CD4-positive, alpha-beta T cell treated with Interleukin-1 beta for 1 hour (primary cell): ENCODE measurements around the gene TRMT61B.

Experiments used
- DNase-seq, 2 donors: peaks; one replicate each; pipeline ENCODE4 v3.0.0-alpha.2; 2020 to 2022

Gene TRMT61B

DNA sequence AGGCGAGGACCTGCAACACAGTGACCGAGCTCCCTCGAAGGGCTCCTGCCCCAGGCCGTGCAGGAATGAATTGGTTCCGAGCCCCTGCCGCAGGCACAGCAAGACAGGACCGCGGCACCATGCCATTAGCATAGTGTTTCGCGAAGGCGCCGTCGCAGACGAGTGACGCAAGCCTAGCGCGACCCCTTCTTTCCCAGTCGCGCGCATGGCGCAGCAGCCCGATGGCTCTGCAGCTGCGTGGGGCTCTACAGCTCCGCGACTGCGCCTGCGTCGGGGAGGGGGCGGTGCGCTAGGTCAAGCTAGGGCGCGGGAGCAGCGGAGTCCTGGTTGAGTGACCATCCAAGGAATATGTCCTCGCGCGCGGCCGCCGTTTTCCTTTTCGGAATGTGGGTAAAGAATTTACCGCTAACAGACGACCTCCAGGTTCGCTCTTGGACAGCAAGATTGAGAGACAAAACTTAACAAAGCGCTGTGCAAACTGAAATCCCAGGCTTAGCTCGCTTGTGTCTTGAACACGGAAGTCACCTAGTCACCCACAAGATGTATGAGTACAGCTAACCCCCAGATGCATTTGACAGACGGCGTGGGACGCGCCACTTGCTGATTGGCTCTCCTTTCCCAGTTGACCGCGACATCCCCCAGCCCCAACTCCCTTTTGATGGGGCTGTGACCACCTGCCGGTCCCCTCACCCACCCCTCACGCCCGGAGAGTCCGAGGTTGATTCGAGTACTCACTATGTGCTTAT is at the start of gene TRMT61B:
Gene TRMT61B, minus strand, starts transcription at position 164 of the 746 bp plus-strand sequence. Its CDS starts 32 bp downstream, at position 132.
- DNase-seq = peak; percentile 95 to 96

DNA sequence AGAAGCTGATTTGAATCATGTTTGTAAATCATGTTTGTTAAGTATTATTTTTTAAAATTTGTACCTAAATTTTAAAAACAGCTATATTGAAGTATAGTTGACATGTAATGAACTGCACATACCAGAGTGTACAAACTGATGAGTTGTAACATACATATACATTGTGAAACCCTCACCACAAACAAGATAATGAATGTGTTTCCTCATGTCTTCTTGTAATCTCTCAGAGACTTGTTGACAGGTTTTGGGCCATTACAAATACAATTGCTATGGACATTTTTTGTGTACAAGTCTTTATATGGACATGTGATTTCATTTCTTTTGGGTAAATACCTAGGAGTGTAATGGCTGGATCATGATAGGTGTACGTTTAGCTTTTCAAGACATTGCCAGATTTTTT is 45.8 kb upstream of the TRMT61B start:
- no peak for DNase-seq

DNA sequence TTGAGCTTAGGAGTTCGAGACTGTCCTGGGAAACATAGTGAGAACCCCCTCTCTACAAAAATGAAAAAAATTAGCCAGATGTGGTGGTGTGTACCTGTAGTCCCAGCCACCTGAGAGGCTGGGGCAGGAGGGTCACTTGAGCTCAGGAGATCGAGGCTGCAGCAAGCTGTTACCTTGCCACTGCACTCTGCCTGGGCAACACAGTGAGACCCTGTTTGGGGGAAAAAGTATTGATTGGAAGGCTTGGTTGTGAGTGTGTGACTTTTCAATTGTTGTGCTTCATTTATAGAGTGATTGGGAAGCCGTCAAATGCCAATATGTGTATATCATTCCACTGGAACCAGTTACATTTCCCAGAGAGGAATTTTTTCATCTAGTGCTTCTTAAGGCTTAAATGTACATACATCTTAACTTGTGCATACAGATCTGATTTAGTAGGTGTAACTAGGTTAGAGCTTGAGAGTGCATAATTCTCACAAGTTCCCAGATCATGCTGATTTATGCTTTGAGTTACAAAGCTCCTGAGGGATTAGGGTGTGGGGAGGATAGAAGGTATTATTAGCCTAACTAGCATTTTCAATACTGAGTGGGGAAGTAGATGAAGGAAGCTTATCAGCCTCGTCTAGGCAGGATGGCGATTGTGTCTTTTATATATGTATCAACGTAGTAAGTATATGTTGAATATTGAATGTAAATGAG is 39.7 kb upstream of the TRMT61B start:
- no peak for DNase-seq

DNA sequence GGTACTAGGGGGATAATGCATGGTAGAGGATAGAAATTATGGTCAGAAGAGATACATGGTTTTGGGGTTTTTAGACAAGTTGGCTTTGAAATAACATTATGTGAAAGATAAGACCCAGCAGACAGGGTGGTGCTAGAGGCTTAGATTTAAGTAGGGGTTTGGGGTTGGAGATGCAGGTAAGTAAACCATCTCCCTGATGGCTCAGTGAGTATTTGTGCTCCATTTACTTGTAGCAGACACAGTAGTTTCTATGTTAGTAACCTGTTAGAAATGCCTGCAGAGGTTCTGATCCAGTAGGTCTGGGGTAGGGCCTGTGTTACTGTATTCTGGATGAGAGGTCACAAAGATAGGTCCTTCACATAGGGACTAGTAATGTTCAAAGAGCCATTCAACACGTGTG is 38.1 kb upstream of the TRMT61B start:
- no peak for DNase-seq

DNA sequence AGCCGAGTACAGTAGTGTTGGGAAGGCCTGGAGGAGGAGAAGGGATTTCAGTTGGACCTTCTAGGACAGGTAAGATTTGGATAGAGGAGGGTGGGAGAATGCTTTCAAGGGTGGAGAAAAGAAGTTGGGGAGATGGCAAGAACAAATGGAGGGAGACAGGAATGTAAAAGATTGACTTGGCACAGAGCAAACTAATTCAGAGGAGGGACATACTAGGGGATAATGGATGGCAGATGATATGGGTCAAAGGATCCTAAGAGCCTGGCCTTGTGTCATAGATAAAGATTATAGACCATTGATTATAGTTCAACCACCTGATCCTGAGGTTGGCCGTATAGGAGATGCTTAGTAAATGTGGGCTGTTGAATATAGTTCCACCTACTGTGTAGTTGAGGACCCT is 36.7 kb upstream of the TRMT61B start:
- no peak for DNase-seq

DNA sequence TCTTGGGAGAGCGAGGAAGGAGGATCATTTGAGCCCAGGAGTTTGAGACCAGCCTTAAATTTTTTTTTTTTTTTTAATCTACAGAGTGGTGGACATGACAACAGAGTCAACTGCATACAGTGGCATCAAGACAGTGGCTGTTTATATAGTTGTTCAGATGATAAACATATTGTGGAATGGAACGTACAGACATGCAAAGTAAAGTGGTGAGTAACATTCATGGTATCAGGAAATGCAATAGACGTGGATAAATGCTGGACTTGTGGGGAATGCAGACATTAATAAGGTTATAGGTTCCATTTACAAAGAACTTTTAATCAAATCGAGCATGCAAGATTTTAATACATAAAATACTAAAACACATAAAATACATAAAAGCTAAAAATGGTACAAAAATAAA is 36.3 kb upstream of the TRMT61B start:
- DNase-seq = no peak

DNA sequence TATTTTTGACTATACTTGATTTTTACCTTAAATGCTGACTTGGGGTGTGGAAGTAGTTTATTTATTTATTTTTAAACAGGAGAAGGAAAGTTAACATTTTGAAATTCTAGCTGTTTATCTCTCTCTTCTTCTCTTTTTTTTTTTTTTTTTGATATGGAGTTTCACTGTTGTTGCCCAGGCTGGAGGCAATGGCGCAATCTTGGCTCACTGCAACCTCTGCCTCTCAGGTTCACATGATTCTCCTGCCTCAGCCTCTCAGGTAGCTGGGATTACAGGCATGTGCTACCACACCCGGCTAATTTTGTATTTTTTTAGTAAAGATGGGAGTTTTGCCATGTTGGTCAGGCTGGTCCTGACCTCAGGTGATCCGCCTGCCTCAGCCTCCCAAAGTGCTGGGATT is 35.4 kb upstream of the TRMT61B start:
- no peak for DNase-seq

DNA sequence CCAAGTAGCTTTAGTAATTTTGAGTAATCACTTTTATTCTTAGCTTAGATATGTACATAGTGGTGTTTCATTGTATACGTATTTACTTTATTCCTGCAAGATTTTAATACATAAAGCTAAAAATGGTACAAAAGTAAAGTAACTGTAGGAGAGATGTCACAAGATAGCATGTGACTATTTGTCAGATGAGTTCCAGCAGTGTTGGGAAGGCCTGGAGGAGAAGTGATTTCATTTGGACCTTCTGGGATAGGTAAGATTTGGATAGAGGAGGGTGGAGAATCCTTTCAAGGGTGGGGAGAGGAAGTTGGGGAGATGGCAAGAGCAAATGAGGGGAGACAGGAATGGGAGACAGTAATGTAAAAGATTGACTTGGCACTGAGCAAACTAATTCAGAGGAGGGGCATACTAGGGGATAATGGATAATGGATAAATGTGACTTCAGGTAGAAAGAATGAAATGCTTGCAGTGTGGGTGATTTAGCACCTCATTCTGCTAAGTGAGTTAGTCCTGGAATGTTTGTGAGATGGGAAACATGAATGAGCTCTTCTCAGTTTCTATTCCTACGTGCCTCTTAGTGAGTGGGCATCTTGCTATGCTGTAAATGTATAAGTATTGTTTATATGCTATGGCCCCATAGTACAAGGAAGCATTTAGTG is 34.8 kb upstream of the TRMT61B start:
- no peak for DNase-seq

DNA sequence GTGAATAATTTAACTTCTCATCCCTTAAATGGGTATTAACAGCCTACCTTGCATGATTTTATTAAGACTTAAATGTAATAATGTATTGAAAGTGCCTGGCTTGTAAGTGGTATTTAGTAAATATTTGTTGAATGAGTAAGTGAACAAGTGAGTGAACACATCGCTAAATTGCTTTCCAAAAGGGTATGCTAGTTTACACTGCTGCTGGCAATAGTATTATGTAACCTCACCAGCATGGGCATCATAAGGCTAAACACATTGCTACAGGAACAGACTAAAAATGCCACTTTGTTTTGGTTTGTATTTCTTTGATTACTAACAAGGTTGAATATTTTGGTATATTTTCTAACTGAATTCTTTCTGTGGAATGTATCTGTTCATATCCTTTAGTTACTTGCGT is 34.2 kb upstream of the TRMT61B start:
- DNase-seq = no peak

DNA sequence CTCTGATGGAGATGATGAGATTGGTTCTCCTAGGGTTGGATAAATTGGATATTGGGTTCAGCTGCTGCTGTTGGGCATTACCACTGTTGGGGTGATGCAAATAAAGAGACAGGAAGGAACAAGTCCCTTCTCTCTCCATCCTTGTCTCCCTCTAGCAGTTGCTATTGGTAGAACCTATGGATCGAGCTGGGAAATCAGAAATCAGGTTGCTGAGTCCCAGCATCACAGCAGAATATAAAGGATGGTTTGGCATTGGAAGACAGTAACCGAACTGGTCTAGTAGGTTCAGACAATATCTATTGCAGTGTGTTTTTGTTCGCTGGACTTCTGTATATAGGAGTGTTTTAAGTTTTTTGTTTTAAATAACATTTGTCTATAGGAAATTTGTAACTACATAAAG is 32.5 kb upstream of the TRMT61B start:
- DNase-seq = no peak

DNA sequence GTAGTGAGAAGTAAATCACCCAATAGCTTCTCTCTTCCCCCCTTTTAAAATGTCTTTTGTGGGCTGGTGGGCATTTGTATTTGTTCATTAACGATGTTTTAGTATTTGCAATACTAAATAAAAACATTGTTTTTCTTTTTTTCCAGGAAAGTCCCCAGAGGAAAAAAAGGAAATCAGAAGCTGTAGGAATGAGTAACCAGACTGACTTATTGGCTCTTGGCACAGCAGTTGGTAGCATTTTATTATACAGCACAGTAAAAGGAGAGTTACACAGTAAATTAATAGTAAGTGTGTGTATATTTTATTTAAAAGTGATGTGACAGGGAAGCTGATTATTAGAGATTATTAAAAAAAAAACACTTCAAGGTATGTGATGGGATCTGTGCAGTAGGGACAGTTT is 31.7 kb upstream of the TRMT61B start:
- no peak for DNase-seq

DNA sequence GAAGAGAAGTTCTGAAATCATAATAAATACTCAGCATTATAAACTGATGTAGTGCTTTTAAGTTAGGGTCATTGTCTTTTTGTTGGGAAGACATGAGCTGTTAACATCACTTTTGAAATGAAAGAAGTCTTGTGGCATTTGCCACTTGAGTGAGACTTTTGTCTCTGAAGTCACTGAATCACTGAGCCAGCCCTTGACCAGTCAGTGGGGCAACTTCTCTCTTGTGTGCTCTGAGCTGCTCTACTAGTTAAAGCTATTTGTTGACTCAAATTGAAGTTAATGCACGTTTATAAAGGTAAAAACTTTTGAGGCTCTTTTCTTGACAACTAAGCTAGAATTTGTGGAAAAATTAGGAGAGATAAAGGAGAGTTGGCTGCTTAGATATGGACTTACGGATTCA is 31.1 kb upstream of the TRMT61B start:
- DNase-seq = no peak

DNA sequence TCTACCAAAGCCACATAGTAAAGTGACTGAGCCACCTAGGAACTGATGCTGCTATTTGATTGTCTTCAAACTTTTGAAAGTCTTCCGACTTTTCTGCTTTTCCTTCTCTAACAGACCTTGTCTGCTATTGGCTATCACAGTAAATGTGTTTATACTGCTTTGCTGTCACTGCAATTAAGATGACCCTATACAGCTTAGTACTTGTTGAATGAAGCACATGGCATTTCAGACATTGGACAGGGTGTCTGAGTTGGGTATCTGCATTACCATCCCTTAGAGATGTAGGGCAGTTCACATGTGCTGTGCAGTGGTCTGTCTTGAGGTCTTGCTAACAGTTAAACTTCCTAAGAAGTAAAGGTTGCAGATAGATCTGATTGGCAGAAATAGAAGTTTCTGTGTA is 27.9 kb upstream of the TRMT61B start:
- no peak for DNase-seq

DNA sequence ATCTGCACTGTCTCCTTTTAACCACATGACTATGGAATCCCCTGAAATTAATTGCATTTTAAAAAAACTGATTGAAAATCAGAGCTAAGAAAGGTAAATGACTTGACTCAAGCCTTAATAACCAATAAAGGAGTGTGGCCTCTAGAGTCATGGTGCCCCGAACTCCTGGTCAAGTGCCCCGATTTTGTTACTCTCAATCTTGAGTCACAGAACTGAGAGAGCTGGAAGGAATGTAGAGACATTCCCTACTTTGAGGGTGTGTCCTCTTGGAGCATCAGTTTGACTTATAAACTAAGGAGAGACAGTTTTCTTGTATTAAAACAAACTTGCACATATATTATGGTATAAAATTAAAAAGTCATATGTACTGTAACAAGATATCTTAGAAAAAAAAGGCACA is 26.8 kb upstream of the TRMT61B start:
- DNase-seq = no peak

DNA sequence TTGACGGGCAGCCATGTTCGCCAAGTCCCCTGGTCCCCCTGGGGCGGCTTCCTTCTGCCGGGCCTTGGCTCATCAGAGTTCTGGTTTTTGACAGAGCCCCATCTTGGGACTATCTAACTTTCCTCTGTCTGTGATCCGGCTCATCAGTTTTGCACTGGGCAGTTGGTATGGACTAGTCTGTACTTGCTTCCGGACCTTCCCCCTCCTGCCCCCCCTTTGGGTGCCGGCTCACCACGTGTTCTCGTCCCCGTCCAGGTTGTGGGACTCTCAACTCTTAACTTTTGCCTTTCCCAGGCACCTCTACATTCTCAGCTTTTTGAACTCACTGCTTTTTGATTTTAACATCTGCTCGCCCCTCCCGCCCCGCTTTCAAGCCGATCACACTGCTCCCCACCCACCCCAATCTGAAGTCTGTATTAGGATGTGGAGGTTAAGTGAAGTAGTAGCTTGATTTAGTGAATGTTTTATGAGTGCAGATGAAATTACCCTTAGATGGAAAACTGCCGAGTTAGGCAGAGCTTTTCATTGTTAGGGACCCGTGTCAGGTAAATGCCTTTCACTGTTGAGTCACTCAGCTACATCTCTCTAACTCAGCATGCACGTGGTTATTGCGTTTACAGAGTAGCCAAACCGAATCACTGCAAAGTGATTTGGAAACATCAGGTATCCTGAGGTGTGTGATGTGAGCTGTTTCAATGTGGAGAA is 25.2 kb upstream of the TRMT61B start:
- DNase-seq = peak; percentile 21 to 35

DNA sequence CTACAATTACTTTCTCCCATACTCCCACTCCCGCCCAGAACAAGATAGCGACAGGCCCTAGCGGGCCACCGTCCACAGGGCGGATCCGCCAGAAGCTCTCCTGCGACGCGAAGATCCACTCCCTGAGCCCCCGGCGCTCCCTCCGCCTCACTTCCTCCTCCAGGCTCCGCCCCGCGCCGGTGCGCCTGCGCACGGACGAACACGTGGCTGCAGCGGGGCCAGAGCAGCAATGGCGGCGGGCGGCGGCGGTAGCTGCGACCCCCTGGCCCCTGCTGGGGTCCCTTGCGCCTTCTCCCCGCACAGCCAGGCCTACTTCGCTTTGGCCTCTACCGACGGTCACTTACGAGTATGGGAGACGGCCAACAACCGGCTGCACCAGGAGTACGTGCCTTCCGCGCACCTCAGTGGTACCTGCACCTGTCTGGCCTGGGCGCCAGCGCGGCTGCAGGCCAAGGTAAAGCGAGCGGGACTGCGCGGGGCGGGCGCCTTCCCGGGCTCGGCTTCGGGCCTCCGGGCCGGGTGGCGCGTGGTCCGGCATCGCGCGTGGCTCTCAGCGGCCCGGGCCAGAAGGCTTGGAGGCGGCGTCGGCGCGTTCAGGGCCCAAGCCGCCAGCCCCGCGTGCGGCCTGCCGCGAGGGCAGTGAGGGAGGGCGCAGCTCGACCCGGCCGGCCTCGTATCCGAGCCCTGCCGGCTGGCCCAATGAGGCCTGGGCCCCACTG is 24.5 kb upstream of the TRMT61B start, which contains the start of gene WDR43:
Gene WDR43, plus strand, starts transcription at position 198 of the 719 bp plus-strand sequence. Its CDS starts 32 bp downstream, at position 230.
- peak; percentile 98 to 99 for DNase-seq

DNA sequence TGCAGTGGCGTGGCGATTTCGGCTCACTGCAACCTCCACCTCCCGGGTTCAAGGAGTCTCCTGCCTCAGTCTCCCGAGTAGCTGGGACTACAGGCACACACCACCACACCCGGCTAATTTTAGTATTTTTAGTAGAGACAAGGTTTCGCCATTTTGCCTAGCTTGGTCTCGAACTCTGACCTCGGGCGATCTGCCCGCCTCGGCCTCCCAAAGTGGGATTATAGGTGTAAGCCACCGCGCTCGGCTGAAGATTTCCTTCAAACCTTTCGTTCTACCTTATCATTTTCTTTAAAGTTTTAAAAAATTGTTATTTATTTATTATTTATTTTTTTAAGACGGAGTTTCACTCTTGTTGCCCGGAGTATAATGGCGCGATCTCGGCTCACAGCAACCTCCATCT is 23.4 kb upstream of the TRMT61B start:
- DNase-seq = no peak

DNA sequence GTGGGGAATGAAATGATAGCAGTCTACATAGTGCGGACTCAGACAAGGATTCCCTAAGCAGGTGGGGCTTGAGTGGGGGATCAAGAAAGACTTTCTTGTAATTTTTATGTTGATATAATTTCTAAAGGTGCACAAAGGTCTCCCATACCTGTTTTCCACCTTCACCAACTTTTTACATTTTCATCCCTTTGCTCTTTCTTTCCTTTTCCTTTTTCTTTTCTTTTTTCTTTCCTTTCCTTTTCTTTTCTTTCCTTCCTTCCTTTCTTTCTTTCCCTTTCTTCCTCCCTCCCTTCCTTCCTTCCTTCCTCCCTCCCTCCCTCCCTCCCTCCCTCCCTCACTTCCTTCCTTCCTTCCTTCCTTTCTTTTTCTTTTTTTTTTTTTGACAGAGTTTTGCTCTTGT is 10.1 kb upstream of the TRMT61B start:
- no peak for DNase-seq

DNA sequence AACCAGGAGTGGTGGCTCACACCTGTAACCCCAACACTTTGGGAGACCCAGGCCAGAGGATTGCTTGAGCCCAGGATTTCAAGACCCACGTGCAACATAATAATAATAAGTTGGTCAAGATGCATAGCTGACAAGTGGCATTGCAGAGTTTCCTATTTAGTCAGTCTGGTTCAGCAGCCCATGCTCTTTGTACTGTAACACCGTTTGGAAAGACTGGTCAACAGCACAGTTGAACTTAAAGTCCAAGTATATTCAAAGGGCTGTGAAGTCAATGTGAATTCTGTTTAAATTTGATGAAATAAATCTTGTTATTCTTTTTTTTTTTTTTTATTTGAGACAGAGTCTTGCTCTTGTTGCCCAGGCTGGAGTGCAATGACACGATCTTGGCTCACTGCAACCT is 1.5 kb upstream of the TRMT61B start:
- no peak for DNase-seq

DNA sequence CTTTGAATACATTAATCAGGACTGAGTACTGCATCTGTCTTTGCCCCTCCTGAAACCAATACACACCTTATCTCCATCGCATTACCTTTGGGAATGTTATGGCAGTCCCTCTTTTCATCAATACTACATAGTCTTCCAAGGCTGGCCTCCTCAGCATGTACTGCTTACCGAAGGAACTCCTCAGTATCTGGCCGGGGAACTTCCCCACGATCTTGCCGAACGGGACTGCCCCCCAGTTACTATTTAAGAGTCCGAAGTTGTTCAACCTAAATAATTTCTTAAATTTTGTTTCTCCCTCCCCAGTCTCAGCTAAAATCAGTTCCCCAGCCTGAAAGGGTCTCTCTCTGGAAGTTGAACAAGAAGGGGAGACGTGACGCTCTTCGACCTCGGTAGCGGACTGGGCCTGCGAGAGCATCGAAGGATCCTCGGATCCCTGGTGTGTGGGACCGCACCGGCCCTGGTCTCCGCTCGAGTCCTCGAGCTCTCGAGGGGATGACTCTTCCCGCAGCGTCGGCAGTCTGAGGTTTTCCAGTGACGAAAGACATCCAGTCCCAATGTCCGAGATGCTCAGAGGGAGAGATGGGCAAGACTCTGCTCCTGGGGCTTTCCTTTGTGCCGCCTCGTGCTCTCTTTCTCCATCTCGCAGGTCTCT is 489 bp downstream of the TRMT61B start:
- peak in 1 of 2 donors; percentile 28 for DNase-seq

DNA sequence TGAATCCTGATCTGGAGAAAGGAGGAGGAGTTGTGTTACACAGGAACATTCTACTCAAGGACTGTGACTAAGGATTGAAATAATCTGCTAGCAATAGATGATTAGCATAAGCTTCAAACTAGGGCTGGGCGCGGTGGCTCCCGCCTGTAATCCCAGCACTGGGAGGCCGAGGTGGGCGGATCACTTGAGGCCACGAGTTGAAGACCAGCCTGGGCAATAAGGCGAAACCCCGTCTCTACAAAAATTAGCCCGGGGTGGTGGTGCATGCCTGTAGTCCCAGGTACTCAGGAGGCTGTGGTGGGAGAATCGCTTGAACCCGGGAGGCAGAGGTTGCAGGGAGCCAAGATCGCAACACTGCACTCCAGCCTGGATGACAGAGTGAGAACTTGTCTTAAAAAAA is 1.5 kb downstream of the TRMT61B start:
- DNase-seq = no peak

DNA sequence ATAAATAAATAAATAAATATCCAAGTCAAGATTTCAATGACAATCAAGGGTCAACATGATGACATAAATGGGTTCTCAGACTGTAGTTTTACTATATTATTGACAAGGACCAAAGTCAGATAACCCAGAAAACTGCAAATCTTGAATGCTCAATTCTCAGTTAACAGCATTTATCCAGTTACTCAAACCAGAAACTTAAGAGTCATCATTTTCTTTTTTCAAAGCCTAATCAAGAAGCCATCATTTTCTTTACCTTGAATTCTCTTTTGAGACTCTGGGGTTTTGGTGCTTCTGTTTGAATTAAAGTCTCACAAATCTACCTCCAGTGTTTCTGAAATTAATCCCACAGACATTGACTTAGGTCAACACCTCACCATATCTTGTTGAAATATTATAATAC is 14.1 kb downstream of the TRMT61B start:
- DNase-seq = no peak
